Loucy (cell line): ENCODE data around the gene ASS1.

Experiments used
- CTCF ChIP-seq: fragments of 200-600 bp; sonication (generic); conservative IDR thresholded peaks from 2 replicates; pipeline ENCODE4 v1.5.1; 2014; ENCODE audit warnings: mild to moderate bottlenecking, antibody characterized with exemption, low read length
- EZH2phosphoT487 ChIP-seq: fragments of 200-600 bp; IDR thresholded peaks from 2 replicates; pipeline ENCODE4 v1.6.1; 2018; ENCODE audit warnings: antibody characterized with exemption, mild to moderate bottlenecking, moderate library complexity, borderline replicate concordance

GRCh38 chr9:130454812-130455325 is 10.1 kb downstream of the ASS1 start:
- no peak for TF ChIP-seq CTCF
- no peak for TF ChIP-seq EZH2phosphoT487
